Measurements from ENCODE around the gene KDM2A. TPM values are rescaled to one million over a fixed set of nuclear protein-coding genes. Genes with fewer than 3 reads are reported as not detected.

The KDM2A gene
- total and polyA plus RNA-seq, 2 donors (not counting 1 experiment from before 2014, with no cell fraction given), result 132 to 229 TPM

DNA sequence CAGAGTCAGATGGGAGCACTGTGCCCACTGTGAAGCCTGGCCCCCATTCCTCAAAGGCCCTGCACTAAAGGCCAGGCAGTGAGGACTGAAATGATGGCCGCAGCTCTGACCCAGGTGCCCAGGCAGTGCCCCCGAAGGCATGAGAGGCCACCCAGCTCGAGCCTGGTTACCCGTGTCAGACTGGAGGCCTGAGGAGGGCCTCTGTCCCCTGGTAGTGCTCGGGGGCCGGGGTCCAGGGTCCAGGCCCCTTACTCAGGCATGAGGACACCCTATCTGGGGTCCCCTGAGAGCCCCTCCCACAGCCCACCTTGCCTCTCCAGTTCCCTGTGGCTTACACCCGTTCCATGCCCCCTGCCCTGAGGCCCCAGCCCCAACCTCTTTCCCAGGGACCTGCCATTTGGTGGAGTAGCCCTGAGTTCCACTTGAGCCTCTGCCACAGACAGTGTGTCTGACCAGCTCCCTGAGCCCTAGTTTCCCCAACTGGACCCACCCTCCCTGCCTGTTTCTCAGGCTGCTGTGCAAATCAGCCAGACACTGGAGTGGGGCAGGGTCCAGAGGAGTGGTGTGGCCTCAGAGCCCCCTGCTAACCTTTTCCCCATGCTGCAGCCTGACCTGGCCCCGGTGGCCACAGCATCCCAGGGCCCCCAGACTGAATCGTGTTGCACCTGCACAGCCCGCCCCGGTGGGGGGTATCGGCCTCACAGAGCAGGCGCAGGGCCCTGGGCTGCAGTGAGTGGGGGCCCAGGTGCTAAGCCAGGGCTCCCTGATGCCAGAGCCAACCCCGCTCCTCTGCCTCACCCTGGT lies 159.3 kb downstream of the KDM2A start:
- Histone ChIP-seq H3K79me2 (ENCODE audit: control insufficient read depth, insufficient read depth, low read length) (peaks cover 100% of the 10 kb centered on the region), H4K20me1 (ENCODE audit: control insufficient read depth, insufficient read depth, low read length, poor library complexity, severe bottlenecking) (peaks cover 74% of the 10 kb centered on the region), H3K9ac (ENCODE audit: low read length) (peak overlapping the region; percentile 50), H3K27ac (ENCODE audit: low read length in 2 of 2) (peak overlapping the region; percentile 82), H3K36me3 (replicated peaks in 1 of 2; ENCODE audit: control extremely low read depth in 1 of 2, control insufficient read depth in 1 of 2, extremely low read depth in 1 of 2, insufficient read depth in 2 of 2, low read length in 1 of 2) (peaks cover 0 to 80% of the 10 kb centered on the region in 2 experiments), H3K4me3 (ENCODE audit: control extremely low read depth in 1 of 5, extremely low read depth in 1 of 5, insufficient read depth in 1 of 5, low read depth in 2 of 5, low read length in 4 of 5) (peak overlapping the region; percentile 35 to 59 (median 50)), H3K27me3 (replicated peaks in 1 of 4; ENCODE audit: control extremely low read depth in 1 of 4, control insufficient read depth in 3 of 4, insufficient read depth in 4 of 4, low read length in 3 of 4) (no peaks in the 10 kb centered on the region), H3K4me2 (replicated peaks; ENCODE audit: low read depth, low read length, poor library complexity, severe bottlenecking) (peak overlapping the region; percentile 92), H3K4me1 (ENCODE audit: control insufficient read depth in 2 of 2, insufficient read depth in 2 of 2, low read length in 2 of 2) (peaks cover 73 to 76% of the 10 kb centered on the region in 2 donors), H3K9me3 (ENCODE audit: control extremely low read depth in 1 of 3, control insufficient read depth in 2 of 3, insufficient read depth in 1 of 3, low read length in 2 of 3) (no peaks in the 10 kb centered on the region), H2AFZ (ENCODE audit: insufficient read depth, low read depth, low read length, poor library complexity, severe bottlenecking) (no peak overlapping the region)
- intact Hi-C loops (cut with micrococcal nuclease), result no loop called here
- peak overlapping the region; percentile 84 for H3K4me3 Mint-ChIP-seq
- no peaks in the 10 kb centered on the region for H3K9me3 Mint-ChIP-seq (ENCODE audit: insufficient read depth)
- ATAC-seq (ENCODE audit: low read depth), result no peak
- no peak for DNase-seq
- H3K4me1 Mint-ChIP-seq, result peaks cover 68% of the 10 kb centered on the region
- POLR2A ChIA-PET, result interaction anchor here (0.7 to 3.5 kb wide), 8 partner anchors 10 to 104 kb away, joined by 3 to 70 read pairs (median 12); partner anchors contain the start of genes ANKRD13D, CLCF1, GRK2 and POLD4
- 33% methylated on average over 9 of the region's 14 CpGs for WGBS (ENCODE audit: insufficient coverage)
- H3K27ac Mint-ChIP-seq, result peak overlapping the region; percentile 95
- no peaks in the 10 kb centered on the region for H3K27me3 Mint-ChIP-seq
- no peak for TF ChIP-seq EZH2 (IDR thresholded peaks at IDR 0.05; ENCODE audit: borderline replicate concordance, insufficient read depth, low read depth, low read length, poor library complexity, severe bottlenecking)
- TF ChIP-seq, protein P1, sequence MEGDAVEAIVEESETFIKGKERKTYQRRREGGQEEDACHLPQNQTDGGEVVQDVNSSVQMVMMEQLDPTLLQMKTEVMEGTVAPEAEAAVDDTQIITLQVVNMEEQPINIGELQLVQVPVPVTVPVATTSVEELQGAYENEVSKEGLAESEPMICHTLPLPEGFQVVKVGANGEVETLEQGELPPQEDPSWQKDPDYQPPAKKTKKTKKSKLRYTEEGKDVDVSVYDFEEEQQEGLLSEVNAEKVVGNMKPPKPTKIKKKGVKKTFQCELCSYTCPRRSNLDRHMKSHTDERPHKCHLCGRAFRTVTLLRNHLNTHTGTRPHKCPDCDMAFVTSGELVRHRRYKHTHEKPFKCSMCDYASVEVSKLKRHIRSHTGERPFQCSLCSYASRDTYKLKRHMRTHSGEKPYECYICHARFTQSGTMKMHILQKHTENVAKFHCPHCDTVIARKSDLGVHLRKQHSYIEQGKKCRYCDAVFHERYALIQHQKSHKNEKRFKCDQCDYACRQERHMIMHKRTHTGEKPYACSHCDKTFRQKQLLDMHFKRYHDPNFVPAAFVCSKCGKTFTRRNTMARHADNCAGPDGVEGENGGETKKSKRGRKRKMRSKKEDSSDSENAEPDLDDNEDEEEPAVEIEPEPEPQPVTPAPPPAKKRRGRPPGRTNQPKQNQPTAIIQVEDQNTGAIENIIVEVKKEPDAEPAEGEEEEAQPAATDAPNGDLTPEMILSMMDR (IDR thresholded peaks at IDR 0.05), result no peak
- CTCF ChIA-PET, result interaction anchor here (0.8 to 5.5 kb wide), 11 partner anchors 8 to 106 kb away, joined by 3 to 46 read pairs (median 4); partner anchors contain the start of genes ANKRD13D and GRK2

Measured in B cell (primary cell).